ENCODE measurements around the gene RPRD1A.
"Not testable (repeated sequence)": the region's sequence is repeated elsewhere in the genome, so short reads cannot be mapped to it uniquely, and the experiment has no call there.

RPRD1A gene

DNA sequence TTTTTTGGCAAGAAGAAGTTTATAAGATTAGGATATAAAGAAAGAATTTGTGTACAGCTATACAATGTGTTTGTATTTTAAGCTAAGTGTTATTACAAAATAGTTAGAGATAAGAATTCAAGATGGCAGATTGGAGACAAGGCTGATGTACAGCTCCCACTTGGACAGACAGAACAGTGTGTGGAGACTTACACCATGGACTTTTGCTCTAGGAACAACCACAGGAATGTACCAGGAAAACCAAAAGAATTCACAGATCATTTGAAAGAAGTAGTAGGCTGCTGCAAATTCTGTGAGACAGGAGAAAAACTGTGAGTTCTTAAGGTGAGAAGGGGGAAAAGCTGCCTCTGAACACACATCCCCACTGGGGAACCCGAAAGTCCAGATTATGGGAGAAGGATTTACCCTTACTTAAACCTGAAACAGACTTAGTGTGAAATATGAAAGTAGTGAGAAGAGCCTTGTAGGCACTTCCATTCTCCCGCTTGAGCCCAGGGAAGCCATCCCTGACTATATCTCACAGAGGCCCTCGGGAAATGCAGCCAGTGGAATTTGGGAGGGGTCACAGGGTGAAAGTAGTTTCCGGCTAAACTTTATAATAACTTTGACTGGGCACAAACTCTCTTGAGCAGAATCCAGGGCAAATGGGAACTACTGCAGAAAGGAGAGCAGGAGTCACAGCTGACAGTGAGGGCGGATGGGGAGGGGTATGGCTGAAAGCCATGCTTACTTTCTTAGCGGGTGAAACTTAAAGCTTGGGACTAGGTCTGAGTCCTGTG is 11.6 kb upstream of the RPRD1A start:
- DNase-seq (ENCODE audit: low read depth in 2 of 2) = no peak

DNA sequence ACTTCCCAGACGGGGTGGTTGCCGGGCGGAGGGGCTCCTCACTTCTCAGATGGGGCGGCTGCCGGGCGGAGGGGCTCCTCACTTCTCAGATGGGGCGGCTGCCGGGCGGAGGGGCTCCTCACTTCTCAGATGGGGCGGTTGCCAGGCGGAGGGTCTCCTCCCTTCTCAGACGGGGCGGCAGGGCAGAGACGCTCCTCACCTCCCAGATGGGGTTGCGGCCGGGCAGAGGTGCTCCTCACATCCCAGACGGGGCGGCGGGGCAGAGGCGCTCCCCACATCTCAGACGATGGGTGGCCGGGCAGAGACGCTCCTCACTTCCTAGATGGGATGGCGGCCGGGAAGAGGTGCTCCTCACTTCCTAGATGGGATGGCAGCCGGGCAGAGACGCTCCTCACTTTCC is 10.4 kb upstream of the RPRD1A start:
- DNase-seq (ENCODE audit: low read depth in 2 of 2) = not testable (repeated sequence)

DNA sequence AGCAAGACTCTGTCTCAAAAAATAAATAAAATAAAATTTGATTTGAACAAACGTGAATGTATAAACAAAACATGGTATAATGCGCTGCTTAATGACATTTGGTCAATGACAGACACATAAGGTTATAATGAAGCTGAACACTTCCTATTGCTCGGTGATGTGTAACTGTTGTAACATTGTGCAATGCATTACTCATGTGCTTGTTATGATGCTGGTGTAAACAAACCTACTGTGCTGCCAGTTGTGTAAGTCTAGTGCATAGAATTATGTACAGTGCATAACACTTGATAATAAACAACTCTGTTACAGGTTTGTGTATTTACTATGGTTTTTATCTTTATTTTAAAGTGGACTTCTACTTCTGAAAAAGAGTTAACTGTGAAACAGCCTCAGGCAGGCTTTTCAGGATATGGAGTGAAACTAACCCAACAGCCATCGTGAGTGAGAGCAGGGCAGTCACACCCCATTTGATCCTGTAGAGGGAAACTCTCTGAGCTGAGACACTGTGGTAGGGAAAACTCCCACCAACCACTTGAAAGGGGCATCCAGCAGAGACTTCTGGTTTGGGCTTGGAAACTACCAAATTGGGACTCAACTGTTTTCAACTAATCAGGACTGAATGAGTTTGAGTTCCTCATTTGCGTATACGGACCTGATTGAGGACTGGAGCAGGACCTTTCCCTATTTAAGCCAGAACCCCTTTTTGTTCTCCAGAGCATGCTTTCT is 8.7 kb upstream of the RPRD1A start:
- no peak for DNase-seq (ENCODE audit: low read depth in 2 of 2)

DNA sequence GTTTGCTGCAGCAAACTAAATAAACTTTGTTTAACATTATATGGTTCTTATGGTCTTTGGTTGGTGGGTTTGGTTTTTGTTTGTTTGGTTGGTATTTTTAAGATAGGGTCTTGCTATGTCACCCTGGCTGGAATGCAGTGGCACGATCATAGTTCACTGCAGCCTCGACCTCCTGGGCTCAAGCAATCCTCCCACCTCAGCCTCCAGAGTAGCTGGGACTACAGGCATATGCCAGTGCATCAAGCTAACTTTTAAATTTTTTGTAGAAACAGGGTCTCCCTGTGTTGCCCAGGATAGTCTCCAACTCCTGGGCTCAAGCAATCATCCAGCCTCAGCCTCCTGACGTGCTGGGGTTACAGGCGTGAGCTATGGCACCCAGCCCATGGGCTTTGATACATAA is 7.1 kb upstream of the RPRD1A start:
- no peak for DNase-seq (ENCODE audit: low read depth in 2 of 2)

DNA sequence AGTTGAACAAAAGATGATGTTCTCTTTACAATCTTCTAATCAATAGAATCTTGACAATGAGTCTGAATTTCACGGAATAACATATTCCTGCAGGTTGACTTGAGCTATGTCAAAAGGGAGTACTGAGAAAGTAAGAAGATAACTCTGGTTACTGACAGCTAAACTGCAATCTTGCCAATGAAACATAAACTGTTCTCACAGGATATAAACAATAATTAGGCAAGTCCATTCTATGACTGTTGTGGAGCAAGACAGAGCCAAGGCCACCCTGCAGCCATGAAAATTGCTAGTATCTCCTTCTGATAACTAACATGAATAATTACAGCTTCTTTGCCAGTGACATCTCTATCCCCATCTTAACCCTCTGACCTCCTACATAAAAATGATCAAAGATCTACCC is 6.3 kb upstream of the RPRD1A start:
- DNase-seq (ENCODE audit: low read depth in 2 of 2) = no peak

DNA sequence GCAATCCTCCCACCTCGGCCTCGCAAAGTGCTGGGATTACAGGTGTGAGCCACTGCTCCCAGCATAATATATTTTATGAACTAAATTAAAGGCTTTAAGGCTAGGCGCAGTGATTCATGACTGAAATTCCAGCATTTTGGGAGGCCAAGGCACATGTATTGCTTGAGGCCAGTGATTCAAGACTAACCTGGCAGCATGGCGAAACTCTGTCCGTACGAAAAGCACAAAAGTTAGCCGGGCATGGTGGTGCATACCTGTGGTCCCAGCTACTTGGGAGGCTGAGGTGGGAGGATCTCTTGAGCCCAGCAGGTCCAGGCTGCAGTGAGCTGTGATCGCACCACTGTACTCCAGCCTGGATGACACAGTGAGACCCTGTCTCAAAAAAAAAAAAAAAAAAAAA is 5.0 kb upstream of the RPRD1A start:
- DNase-seq (ENCODE audit: low read depth in 2 of 2) = not testable (repeated sequence)

DNA sequence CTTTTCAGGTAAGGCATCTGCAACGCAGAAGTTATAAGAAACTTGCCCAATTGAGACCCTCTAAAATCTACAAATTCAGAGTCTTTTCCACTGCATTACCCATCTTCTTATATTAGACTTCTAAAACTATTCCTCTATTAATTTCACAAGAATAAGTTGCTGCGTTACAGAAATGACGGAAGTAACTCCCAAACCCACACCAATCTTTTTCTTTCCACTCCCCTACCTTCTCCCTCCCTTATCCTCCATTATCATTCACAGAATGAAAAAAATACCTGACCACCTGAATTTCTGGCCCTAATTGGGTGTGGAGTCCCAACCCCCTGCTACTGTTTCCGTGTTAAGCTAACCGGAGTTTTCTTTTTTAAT is 689 bp downstream of the RPRD1A start:
- no peak for DNase-seq (ENCODE audit: low read depth in 2 of 2)

DNA sequence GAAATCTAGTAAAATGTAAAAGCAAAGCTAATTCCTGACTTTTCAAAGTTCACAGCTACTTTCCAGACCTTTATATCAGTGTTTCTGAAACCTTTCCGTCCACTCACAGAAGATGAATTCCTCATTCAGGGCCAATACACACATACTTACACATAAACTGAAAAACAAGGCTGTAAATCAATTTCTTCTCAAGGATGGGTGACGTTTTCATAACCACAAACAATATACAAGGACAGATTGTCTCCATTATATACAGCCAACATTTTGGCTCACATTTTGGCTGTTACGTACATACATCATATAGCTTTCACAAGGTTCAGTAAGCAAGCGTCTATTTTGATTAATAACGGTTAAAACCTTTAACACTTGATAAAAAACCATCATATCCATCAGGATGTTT is 1.4 kb downstream of the RPRD1A start:
- DNase-seq (ENCODE audit: low read depth in 2 of 2) = no peak

DNA sequence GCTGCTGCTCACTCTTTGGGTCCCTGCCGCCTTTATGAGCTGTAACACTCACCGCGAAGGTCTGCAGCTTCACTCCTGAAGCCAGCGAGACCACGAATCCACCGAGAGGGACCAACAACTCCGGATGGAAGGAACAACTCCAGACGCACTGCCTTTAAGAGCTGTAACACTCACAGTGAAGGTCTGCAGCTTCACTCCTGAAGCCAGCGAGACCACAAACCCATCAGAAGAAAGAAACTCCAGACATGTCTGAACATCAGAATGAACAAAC is 2.6 kb downstream of the RPRD1A start:
- not testable (repeated sequence) for DNase-seq (ENCODE audit: low read depth in 2 of 2)

DNA sequence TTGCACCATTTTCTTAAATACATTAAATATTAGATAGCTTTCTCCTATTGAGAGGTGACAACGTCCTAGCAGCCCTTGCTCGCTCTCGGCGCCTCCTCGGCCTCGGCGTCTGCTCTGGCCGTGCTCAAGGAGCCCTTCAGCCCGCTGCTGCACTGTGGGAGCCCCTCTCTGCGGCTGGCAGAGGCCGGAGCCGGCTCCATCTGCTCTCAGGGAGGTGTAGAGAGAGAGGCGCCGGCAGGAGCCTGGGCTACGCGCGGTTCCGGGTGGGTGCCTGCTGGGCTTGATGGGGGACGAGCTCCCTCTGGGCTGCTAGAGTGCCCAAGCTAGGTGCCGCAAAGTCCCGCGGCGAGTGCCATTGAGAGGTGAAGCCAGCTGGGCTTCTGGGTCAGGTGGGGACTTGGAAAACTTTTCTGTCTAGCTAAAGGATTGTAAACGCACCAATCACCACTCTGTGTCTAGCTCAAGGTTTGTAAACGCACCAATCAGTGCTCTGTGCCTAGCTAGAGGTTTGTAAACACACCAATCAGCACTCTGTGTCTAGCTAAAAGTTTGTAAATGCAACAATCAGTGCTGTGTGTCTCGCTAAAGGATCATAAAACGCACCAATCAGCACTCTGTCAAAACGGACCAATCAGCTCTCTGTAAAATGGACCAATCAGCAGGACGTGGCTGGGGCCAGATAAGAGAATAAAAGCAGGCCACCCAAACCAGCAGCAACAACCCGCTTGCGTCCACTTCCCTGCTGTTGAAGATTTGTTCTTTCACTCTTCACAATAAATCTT is 3.1 kb downstream of the RPRD1A start:
- no peak for DNase-seq (ENCODE audit: low read depth in 2 of 2)

DNA sequence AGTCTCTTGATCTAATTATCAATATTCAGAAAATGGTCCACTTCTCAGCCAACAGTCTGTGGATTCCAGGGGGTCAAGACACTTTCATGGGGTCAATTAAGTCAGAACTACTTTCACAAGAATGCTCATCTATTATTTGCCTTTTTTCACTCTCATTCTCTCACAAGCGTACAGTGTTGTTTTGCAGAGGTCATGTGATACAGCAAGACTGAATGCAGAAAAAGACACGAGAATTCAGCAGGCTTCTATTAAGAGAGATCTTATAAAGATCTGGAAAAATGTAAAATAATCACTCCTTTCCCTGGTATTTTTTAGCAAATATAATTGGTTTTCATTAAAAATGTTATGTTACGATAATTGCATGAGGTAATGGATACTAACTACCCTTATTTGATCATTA is 8.7 kb downstream of the RPRD1A start:
- no peak for DNase-seq (ENCODE audit: low read depth in 2 of 2)

DNA sequence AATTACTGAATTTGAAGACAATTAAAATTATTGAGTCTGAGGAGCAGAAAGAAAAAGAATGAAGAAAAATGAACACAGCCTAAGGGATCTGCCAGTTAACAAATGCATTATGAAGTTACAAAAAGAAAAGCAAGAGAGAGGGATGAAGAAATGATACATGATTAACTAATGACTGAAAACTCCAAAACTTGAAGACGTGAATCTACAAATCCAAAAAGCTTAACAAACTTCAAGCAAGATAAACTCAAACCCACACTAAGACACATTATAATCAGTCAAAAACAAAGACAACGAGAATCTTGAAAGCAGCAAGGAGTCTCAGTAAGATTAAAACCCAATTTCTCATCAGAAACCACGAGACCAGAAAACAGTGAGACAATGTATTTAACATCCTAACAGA is 15.6 kb downstream of the RPRD1A start:
- no peak for DNase-seq (ENCODE audit: low read depth in 2 of 2)

DNA sequence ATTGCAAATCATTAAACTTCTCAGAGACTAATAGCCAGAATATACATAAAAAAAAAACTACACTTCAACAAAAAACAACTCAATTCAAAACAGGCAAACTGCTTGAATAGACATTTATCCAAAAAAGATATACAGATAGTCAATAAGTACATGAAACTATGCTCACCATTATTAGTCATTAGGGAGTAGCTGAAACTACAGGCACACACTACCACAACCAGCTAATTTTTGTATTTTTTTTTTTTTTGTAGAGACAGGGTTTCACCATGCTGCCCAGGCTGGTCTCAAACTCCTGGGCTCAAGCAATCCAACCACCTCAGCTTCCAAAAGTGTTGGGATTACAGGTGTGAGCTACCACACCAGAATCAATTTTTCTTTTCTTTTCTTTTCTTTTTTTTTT is 16.9 kb downstream of the RPRD1A start:
- DNase-seq (ENCODE audit: low read depth in 2 of 2) = no peak

DNA sequence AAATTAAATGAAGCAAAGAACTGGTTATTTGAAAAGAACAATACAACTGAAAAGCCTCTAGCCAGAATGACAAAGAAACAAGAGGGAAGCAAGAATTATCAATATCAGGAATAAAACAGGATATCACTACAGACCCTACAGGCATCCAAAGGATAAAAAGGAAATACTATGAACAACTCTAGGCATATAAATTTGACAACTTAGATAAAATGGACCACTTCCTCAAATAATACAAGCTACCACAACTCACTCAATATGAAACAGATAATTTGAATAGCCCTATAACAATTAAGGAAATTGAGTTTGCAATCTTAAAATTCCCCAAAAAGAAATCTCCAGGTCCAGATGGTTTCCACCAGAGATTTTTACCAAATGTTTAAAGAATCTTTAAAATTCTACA is 19.8 kb downstream of the RPRD1A start:
- no peak for DNase-seq (ENCODE audit: low read depth in 2 of 2)

DNA sequence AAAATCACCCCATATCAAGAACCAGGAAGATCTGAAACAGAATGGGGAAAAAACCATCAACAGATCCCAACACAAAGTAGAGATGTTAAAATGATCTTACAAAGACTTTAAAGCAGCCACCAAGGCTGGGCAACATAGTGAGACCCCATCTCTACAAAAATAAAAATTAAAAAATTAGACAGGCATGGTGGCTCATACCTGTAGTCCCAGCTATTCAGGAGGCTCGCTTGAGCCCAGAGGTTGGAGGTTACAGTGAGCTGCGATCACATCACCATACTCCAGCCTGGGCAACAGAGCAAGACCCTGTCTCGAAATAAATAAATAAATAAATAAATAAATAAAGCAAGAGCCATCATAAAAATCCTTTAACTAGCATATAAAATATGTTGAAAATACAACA is 20.5 kb downstream of the RPRD1A start:
- DNase-seq (ENCODE audit: low read depth in 2 of 2) = no peak

DNA sequence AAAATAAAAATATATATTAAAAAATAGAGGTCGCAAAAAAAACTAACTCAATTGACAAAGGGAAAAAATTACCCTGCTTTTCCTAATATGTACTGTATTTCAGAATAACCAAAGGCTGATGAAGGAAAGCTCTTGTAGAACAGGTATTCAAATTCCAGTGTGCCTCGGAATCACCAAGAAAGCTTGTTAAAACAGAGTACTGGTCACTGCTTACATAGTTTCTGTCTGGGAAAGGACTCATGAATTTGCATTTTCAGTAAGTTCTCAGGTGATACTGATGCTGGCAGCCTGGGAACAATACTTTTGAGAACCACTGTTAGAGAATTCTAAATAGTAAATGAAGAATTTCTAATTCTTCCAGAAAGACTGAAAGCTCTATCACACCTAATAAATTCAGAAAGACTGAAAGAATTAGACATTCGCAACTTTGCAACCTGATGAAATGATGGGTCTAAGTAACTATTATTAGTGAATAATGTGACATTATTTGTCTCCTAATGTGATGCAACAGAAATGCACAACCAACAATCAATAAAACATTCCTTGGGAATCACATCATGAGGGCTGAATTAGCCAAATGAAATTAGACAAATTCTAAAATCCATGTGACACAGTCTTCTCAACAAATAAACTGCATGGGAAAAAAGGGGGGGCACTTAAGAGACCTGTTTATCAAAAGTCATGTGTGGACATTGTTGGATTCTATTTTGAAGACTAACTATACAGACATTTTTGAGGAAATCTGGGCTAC is 21.9 kb downstream of the RPRD1A start:
- DNase-seq (ENCODE audit: low read depth in 2 of 2) = no peak

DNA sequence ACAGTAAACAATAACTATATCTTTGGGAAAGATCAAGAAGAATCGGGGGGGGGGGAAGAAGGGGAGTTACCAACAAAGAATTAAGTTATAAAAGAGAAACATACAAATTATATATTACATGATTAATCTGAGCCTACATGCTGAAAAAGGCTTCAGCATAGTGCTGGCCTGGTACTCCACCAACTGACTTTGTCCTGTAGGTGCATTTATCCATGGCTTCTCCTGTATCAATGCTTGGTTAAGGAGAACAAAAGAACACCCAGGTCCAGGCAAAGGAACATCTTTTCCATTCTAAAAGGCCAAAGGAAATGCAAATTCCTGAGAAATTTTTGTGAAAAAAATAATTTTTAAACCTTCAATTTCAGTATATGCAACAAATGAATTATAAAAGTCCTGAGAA is 24.2 kb downstream of the RPRD1A start:
- DNase-seq (ENCODE audit: low read depth in 2 of 2) = no peak

DNA sequence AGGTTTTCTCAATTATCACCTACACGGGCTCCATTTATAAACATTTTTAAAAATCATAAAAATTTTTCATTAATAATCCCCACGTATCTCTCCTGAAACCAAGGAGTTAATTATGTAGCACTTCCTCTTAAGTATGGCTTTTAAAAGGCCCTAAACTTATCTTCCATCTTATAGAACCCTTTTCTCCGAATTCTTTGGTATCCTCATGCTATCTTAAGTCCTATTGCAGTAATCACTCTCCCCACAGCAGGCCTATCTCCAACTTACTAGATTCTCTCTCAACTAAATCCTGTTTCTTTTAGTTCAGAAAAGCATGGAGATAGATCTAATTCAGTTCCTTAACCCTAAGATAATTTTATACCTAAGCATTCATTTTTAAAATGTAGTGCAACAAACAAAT is 26.2 kb downstream of the RPRD1A start:
- no peak for DNase-seq (ENCODE audit: low read depth in 2 of 2)

DNA sequence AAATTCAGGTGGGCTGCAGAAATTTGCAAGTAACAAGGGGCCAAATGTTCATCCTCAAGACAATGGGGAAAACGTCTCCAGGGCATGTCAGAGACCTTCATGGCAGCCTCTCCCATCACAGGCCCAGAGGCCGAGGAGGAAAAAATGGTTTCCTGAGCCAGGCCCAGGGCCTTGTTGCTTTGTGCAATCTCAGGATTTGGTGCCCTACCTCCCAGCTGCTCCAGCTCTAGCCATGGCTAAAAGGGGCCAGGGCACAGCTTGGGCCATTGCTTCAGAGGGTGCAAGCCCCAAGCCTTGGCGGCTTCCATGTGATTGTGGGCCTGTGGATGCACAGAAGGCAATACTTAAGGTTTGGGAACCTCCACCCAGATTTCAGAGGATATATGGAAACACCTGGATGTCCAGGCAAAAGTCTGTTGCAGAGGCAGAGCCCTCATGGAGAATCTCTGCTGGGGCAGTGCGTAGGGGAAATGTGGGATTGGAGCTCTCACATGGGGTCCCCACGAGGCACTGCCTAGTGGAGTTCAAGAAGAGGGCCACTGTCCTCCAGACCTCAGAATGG is 29.2 kb downstream of the RPRD1A start:
- no peak for DNase-seq (ENCODE audit: low read depth in 2 of 2)

DNA sequence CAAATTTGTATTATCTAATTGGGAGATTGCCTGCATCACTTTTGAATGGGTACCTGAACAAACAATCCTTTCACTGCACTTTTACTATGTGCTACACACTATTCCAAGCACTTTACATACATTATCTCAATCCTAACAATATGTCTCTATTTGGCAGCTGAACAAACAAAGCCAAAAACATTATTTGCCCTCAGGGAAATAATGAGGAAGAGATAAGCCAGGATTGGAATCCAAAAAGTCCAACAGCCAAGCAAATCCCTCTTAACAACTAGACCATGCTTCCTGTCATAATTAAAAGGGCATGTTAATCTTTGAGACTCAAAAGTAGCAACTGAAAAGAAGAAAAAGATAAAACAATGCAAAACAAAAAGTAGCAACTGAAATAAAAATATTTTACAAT is 32.1 kb downstream of the RPRD1A start:
- no peak for DNase-seq (ENCODE audit: low read depth in 2 of 2)

DNA sequence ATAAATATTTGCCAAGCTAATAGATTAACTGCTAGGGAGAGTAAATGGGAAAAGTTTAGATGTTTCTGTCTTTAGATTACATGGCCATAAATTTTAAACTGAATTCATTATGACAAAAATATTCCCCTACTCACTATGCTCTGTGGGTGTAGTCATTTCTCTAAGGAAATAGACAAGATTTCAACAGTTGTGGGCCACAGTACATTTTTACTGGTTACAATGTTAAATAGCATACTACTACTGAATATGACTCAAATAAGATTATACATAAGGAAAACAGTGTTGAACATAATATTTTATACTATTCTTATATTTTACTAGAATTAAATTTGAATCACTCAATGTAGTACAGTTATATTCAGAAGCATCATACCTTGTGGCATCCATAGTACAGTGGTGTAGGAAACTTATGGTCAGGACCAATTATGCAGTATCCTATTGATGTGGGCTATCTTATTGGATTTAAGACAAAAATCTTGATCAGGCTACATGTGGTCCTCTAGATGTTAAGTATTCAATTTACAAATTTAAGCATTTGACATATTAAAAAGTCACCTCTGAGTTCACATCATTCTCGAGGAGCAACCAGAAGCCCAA is 33.0 kb downstream of the RPRD1A start:
- DNase-seq (ENCODE audit: low read depth in 2 of 2) = no peak

DNA sequence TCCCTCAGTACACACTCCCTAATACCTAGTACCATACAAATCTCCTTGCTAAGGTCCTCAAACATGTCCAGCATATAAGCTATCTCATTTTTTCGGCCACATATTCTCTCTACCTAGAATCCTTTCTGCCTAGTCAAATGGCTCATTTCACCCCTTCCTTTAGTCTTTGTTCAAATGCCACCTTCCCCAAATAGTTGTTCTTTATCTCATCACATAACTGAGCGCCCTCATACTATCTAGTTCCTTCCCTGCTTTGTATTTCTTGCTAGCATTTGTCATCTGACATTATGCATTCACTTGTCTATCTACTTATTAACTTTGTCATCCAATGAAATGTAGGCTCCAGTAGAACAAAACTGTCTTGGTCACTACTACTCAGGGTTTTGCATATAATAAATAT is 35.5 kb downstream of the RPRD1A start:
- DNase-seq (ENCODE audit: low read depth in 2 of 2) = no peak

Data from stimulated activated CD8-positive, alpha-beta memory T cell treated with anti-CD3 and anti-CD28 coated beads, Interleukin-7, amount 100 ng/mL, for 4 hours (primary cell).